Measurements from ENCODE around the gene ASZ1.
A peak's percentile ranks its signal among the peaks of the same experiment; 100 is the strongest.

The ASZ1 gene

DNA sequence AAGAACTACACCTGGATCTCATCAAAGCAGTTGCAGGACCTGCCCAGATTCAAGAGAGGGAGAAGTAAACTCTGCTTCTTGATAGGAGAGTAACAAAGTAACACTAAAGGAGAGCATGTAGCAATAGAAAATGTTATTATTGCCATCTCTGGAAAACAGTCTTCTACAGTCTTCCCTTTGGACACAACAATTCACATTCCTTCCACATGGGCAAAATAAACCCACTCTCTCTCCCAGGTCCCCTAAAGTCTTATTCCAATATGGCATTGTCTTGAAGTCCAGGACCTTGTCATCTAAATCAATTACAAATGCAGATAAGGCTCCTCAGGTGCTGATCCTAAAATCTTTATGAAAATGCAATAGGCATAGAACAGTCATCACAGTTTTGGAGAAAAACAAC lies 94.1 kb downstream of the ASZ1 start:
- Histone ChIP-seq H3K4me3 (ENCODE audit: low read length) (no peak overlapping the region), H3K4me1 (ENCODE audit: control insufficient read depth, insufficient read depth, low read length) (no peaks in the 10 kb centered on the region), H3K9me3 (ENCODE audit: control insufficient read depth, low read length) (peaks cover 18% of the 10 kb centered on the region), H3K36me3 (ENCODE audit: control insufficient read depth, insufficient read depth, low read length, severe bottlenecking) (no peaks in the 10 kb centered on the region), H3K27me3 (replicated peaks; ENCODE audit: control insufficient read depth, insufficient read depth, low read length) (no peaks in the 10 kb centered on the region), H3K9ac (ENCODE audit: low read length) (no peak overlapping the region)
- DNase-seq (ENCODE audit: low read depth) = no peak

DNA sequence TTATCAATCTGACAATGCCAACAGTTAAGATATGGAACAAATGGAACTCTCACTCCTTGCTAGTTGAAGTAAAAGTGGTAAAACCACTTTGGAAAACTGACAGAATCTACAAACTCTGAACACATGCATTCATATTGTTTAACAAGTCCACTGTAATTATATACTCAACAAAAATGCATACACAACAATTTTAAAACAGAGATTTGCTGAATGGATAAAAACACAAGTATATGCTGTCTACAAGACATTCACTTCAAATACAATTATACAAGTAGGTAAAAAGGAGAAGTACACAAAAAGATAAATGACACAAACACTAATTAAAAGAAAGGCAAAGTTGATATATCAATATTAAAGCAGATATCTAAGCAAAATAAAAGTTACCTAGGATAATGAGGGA lies 95.3 kb downstream of the ASZ1 start:
- Histone ChIP-seq H3K27me3 (replicated peaks; ENCODE audit: control insufficient read depth, insufficient read depth, low read length) (no peaks in the 10 kb centered on the region), H3K9ac (ENCODE audit: low read length) (no peak overlapping the region), H3K36me3 (ENCODE audit: control insufficient read depth, insufficient read depth, low read length, severe bottlenecking) (no peaks in the 10 kb centered on the region), H3K4me1 (ENCODE audit: control insufficient read depth, insufficient read depth, low read length) (no peaks in the 10 kb centered on the region), H3K9me3 (ENCODE audit: control insufficient read depth, low read length) (peaks cover 24% of the 10 kb centered on the region), H3K4me3 (ENCODE audit: low read length) (no peak overlapping the region)
- DNase-seq (ENCODE audit: low read depth) = no peak

DNA sequence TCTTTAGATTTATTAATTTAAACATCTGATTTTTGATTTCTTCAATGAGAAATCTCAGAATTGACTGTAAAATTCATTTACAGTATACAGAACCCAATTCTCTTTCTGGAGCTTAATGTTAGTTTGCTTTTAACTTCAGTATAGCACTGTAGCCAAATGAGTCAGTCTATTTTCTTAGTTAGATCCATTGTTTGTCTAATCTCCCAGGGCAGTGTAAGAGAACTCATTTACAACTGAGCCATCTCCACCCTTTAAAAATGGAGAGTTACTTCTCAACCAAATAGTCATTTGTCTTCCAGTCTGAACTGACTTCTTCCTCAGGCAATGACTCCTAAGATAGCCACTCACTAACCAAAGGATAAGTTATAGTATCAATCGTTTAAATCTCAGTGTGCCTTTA lies 101.5 kb downstream of the ASZ1 start:
- peaks cover 16% of the 10 kb centered on the region for H3K4me1 ChIP-seq (ENCODE audit: control insufficient read depth, insufficient read depth, low read length)
- no peaks in the 10 kb centered on the region for H3K36me3 ChIP-seq (ENCODE audit: control insufficient read depth, insufficient read depth, low read length, severe bottlenecking)
- H3K9me3 ChIP-seq (ENCODE audit: control insufficient read depth, low read length) = peaks cover 19% of the 10 kb centered on the region
- H3K27me3 ChIP-seq (replicated peaks; ENCODE audit: control insufficient read depth, insufficient read depth, low read length) = peaks cover 9% of the 10 kb centered on the region
- no peak overlapping the region for H3K4me3 ChIP-seq (ENCODE audit: low read length)
- H3K9ac ChIP-seq (ENCODE audit: low read length) = no peak overlapping the region
- DNase-seq (ENCODE audit: low read depth) = no peak

DNA sequence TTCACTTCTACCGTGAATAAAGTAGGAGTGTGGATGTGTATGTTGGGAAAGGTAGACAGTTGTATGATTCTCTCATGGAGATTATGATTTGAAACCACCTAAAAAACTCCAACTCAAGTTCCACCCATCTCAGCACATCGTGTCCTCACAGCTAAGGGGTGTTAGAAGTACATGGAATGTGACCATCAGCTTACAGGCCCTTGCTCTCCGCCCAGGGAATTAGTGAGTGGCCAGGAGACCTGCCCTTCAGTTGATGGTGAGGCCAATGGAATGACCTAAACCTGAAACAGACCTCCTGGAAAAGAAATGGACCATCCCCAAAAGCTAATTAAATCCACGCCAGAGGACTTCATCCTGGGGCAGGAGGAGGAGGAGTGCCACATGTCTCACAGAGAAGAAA lies 102.3 kb downstream of the ASZ1 start:
- peaks cover 17% of the 10 kb centered on the region for H3K9me3 ChIP-seq (ENCODE audit: control insufficient read depth, low read length)
- peaks cover 9% of the 10 kb centered on the region for H3K27me3 ChIP-seq (replicated peaks; ENCODE audit: control insufficient read depth, insufficient read depth, low read length)
- H3K36me3 ChIP-seq (ENCODE audit: control insufficient read depth, insufficient read depth, low read length, severe bottlenecking) = no peaks in the 10 kb centered on the region
- DNase-seq (ENCODE audit: low read depth) = no peak
- peak overlapping the region; percentile 74 for H3K4me3 ChIP-seq (ENCODE audit: low read length)
- peaks cover 16% of the 10 kb centered on the region for H3K4me1 ChIP-seq (ENCODE audit: control insufficient read depth, insufficient read depth, low read length)
- peak overlapping the region; percentile 18 for H3K9ac ChIP-seq (ENCODE audit: low read length)

DNA sequence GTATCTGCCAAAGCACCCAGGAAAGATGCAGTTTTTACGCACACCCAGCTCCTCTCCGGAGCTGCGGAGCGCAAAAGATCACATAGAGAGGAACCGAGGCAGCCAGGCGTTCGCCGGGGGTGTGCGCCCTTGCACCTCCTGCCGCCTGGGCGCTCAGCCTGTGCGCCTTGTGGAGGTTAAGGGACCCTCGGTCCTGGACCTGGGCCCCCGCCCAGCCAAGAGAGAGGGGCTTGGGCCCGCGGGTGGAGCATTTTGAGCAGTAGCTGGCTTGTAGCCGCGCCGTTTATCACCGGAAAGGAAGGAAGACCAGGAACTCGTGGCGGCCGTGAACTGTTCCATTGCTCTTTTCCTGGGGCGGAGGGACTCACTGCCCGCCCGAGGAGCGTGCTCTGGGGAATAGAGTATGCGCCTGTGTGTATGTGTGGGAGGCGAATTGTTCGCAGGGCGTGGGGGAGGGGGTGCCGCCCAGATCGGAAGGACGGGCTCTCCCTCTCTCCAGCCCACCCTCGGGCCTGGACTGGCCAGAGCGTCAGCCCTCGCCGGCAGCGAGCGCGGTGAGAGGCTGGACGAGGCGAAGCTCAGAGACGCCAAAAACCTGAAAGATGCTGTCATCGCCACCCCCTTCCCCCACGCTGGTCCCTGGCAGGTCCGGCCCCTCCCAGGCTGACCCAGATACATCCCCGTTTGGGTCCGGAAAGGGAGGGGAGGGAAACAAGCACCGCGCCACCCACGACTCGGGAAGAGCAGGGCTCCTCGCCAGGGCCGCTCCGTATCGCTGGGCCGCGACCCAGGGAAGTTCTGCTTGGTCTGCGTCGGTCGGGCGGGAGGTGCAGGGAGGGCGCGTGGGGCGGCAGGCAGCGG lies 103.2 kb downstream of the ASZ1 start:
- Histone ChIP-seq H3K27me3 (replicated peaks; ENCODE audit: control insufficient read depth, insufficient read depth, low read length) (peaks cover 9% of the 10 kb centered on the region), H3K4me1 (ENCODE audit: control insufficient read depth, insufficient read depth, low read length) (peaks cover 16% of the 10 kb centered on the region), H3K4me3 (ENCODE audit: low read length) (peak overlapping the region; percentile 74), H3K9me3 (ENCODE audit: control insufficient read depth, low read length) (peaks cover 14% of the 10 kb centered on the region), H3K36me3 (ENCODE audit: control insufficient read depth, insufficient read depth, low read length, severe bottlenecking) (no peaks in the 10 kb centered on the region), H3K9ac (ENCODE audit: low read length) (peak overlapping the region; percentile 39)
- peak; percentile 51 for DNase-seq (ENCODE audit: low read depth)

DNA sequence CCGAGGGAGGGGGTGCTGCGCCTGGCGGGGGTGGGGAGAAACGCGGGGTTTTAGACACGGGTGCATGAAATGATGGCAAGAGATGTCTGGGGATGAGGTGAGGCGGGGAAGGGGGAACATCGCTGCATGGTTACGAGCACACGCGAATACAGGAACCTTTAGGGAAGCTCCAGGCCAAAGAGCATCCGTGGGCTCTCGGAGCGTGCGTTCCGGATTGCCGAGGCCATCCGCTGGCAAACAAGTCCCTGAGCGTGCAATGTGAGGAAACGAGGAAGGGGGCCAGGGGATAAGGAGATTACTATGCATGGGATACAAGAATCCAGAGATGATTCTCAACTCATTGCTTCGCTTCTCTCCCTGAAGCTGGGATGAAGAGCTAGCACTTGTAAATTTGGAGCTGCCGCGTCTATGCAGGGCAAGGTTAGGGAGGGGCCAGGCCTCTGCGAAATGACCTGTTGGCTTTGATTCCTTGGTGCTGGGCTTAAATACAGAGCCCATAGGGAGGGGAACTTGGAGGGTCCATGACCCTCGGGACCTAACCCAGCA lies 103.9 kb downstream of the ASZ1 start:
- DNase-seq (ENCODE audit: low read depth) = peak; percentile 40
- Histone ChIP-seq H3K9me3 (ENCODE audit: control insufficient read depth, low read length) (peaks cover 13% of the 10 kb centered on the region), H3K27me3 (replicated peaks; ENCODE audit: control insufficient read depth, insufficient read depth, low read length) (peaks cover 9% of the 10 kb centered on the region), H3K36me3 (ENCODE audit: control insufficient read depth, insufficient read depth, low read length, severe bottlenecking) (no peaks in the 10 kb centered on the region), H3K4me3 (ENCODE audit: low read length) (peak overlapping the region; percentile 74), H3K4me1 (ENCODE audit: control insufficient read depth, insufficient read depth, low read length) (peaks cover 16% of the 10 kb centered on the region), H3K9ac (ENCODE audit: low read length) (peak overlapping the region; percentile 39)

DNA sequence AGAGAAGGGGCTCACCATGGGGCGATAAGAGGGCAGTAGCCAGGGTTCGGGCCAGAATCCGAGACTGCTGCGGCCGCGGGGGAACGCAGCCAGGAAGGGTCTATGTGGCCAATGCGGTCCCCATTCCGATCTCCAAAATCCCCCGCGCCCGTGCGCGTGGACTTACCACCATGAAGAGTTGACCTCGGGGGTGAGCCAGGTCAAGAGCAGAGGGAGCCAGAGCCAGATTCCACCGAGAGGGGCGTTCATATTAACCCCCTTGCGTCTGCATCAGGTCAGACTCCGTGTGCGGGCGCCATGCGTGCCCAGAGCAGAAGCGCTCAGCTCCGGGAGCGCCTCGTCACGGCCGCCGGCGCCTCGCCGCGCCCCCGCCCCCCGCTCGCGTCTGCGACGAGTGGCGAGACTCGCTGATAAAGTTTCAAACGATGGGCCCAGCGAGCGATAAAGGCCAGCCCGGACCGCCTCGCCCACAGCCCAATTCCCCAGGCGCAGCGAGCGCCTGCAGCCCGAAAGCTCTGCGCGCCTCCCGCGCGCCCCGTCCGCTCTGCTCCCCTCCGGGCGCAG lies 104.5 kb downstream of the ASZ1 start, which contains the start of gene WNT2:
Gene WNT2 (minus strand): TSS at position 318 of the 564 bp plus-strand sequence. CDS start 69 bp downstream, at position 249.
- H3K9ac ChIP-seq (ENCODE audit: low read length) = peak within 1 kb of the TSS; percentile 39
- H3K27me3 ChIP-seq (replicated peaks; ENCODE audit: control insufficient read depth, insufficient read depth, low read length) = peaks cover 9% of the 10 kb centered on the region
- H3K4me3 ChIP-seq (ENCODE audit: low read length) = peak within 1 kb of the TSS; percentile 74
- peak; percentile 51 for DNase-seq (ENCODE audit: low read depth)
- peaks cover 13% of the 10 kb centered on the region for H3K9me3 ChIP-seq (ENCODE audit: control insufficient read depth, low read length)
- peaks cover 16% of the 10 kb centered on the region for H3K4me1 ChIP-seq (ENCODE audit: control insufficient read depth, insufficient read depth, low read length)
- no peaks in the 10 kb centered on the region for H3K36me3 ChIP-seq (ENCODE audit: control insufficient read depth, insufficient read depth, low read length, severe bottlenecking)

DNA sequence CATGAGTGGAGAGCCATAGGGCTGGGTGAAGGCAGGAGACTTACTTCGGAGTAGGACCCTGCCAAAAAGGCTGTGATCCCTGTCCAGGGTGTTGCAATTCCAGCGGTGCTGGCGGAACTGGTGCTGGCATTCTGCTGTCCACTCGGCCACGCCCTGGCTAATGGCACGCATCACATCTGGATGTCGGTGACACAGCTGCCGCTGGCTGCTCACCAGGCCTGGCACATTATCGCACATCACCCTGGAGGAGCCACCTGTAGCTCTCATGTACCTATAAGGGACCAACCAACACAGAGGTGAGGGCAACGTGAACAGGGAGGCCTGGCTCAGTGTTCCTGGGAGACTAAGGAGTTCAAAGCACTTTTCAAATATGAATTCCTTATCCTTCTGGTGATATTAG lies 106.8 kb downstream of the ASZ1 start:
- Histone ChIP-seq H3K27me3 (replicated peaks; ENCODE audit: control insufficient read depth, insufficient read depth, low read length) (peaks cover 9% of the 10 kb centered on the region), H3K36me3 (ENCODE audit: control insufficient read depth, insufficient read depth, low read length, severe bottlenecking) (no peaks in the 10 kb centered on the region), H3K9ac (ENCODE audit: low read length) (no peak overlapping the region), H3K4me1 (ENCODE audit: control insufficient read depth, insufficient read depth, low read length) (peaks cover 16% of the 10 kb centered on the region), H3K4me3 (ENCODE audit: low read length) (no peak overlapping the region), H3K9me3 (ENCODE audit: control insufficient read depth, low read length) (no peaks in the 10 kb centered on the region)
- DNase-seq (ENCODE audit: low read depth) = no peak

DNA sequence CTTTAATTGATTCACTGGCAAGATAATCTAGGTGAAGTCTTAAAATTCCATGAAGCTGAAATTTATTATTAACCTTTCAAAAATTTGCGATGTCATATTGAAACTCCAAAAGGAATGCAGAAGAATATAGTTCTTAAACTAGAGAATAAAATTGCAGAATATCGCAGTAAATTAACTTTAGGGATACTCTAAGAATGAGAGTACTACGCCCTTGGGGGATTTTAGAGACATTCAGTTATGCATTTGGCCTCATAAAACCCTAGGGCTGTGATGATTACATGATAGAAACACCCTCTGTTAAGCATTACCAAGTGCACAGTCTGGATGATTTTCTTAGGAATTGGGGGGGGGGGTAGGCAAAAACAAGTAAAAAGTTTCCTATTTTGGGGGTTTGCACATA lies 108.1 kb downstream of the ASZ1 start:
- no peak overlapping the region for H3K9ac ChIP-seq (ENCODE audit: low read length)
- no peaks in the 10 kb centered on the region for H3K9me3 ChIP-seq (ENCODE audit: control insufficient read depth, low read length)
- no peaks in the 10 kb centered on the region for H3K36me3 ChIP-seq (ENCODE audit: control insufficient read depth, insufficient read depth, low read length, severe bottlenecking)
- H3K27me3 ChIP-seq (replicated peaks; ENCODE audit: control insufficient read depth, insufficient read depth, low read length) = peaks cover 9% of the 10 kb centered on the region
- no peak overlapping the region for H3K4me3 ChIP-seq (ENCODE audit: low read length)
- H3K4me1 ChIP-seq (ENCODE audit: control insufficient read depth, insufficient read depth, low read length) = peaks cover 13% of the 10 kb centered on the region
- no peak for DNase-seq (ENCODE audit: low read depth)

DNA sequence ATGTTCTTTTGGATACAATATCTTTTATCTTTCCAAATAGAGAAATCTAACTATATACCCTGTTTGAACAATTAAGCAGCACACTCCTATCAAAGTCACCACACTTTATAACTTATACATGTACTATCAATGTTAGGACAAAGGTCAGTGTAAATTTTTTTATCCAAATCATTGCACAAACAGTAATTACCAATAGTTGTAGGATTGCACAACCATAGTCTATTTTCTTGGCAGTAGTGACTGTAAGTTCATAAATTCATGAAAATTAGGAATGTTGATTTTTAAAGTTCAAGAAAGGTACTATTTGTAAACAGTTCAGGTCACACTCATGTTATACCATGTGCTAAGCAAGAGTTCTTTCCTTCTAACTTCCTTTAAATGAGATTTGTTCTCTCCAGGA lies 113.7 kb downstream of the ASZ1 start:
- peak; percentile 23 for DNase-seq (ENCODE audit: low read depth)
- H3K4me3 ChIP-seq (ENCODE audit: low read length) = peak overlapping the region; percentile 27
- no peaks in the 10 kb centered on the region for H3K9me3 ChIP-seq (ENCODE audit: control insufficient read depth, low read length)
- H3K4me1 ChIP-seq (ENCODE audit: control insufficient read depth, insufficient read depth, low read length) = peaks cover 15% of the 10 kb centered on the region
- no peaks in the 10 kb centered on the region for H3K27me3 ChIP-seq (replicated peaks; ENCODE audit: control insufficient read depth, insufficient read depth, low read length)
- peak overlapping the region; percentile 13 for H3K9ac ChIP-seq (ENCODE audit: low read length)
- H3K36me3 ChIP-seq (ENCODE audit: control insufficient read depth, insufficient read depth, low read length, severe bottlenecking) = no peaks in the 10 kb centered on the region
